CD4-positive, alpha-beta T cell treated with Interleukin-2 at 100 ng/mL for 4 hours (primary cell): Measurements from ENCODE around the gene SYNRG.

Source experiments
- DNase-seq: peaks from one replicate; pipeline ENCODE4 v3.0.0-alpha.2; 2020; ENCODE audit warnings: low spot score

SYNRG gene

GRCh38 chr17:37598145-37598544 is 11.1 kb downstream of the SYNRG start:
- DNase-seq, result no peak

- DNase-seq, result no peak
Observed at GRCh38 chr17:37592291-37592690, 16.9 kb downstream of the SYNRG start.

GRCh38 chr17:37585066-37585465 is 24.2 kb downstream of the SYNRG start:
- no peak for DNase-seq

GRCh38 chr17:37576281-37576680 is 32.9 kb downstream of the SYNRG start:
- DNase-seq, result no peak

GRCh38 chr17:37574427-37574826 is 34.8 kb downstream of the SYNRG start:
- DNase-seq, result no peak

GRCh38 chr17:37571674-37572073 is 37.5 kb downstream of the SYNRG start:
- DNase-seq, result no peak

GRCh38 chr17:37570527-37571093 is 38.6 kb downstream of the SYNRG start:
- DNase-seq, result peak; percentile 16

GRCh38 chr17:37568350-37569053 is 40.7 kb downstream of the SYNRG start:
- DNase-seq, result no peak

GRCh38 chr17:37567538-37567937 is 41.7 kb downstream of the SYNRG start:
- DNase-seq, result no peak

GRCh38 chr17:37567137-37567536 is 42.1 kb downstream of the SYNRG start:
- DNase-seq, result no peak

GRCh38 chr17:37564252-37564651 is 45.0 kb downstream of the SYNRG start:
- no peak for DNase-seq

GRCh38 chr17:37562016-37562745 is 47.0 kb downstream of the SYNRG start:
- DNase-seq, result no peak

- no peak for DNase-seq
Observed at GRCh38 chr17:37558299-37558698, 50.9 kb downstream of the SYNRG start.

- no peak for DNase-seq
Observed at GRCh38 chr17:37557482-37557881, 51.7 kb downstream of the SYNRG start.

- no peak for DNase-seq
Observed at GRCh38 chr17:37555386-37555785, 53.8 kb downstream of the SYNRG start.

GRCh38 chr17:37553401-37553966 is 55.7 kb downstream of the SYNRG start:
- no peak for DNase-seq

GRCh38 chr17:37551788-37552187 is 57.4 kb downstream of the SYNRG start:
- no peak for DNase-seq

- DNase-seq, result no peak
Observed at GRCh38 chr17:37547986-37548385, 61.2 kb downstream of the SYNRG start.

- DNase-seq, result no peak
Observed at GRCh38 chr17:37546302-37546701, 62.9 kb downstream of the SYNRG start.

- no peak for DNase-seq
Observed at GRCh38 chr17:37545486-37545885, 63.7 kb downstream of the SYNRG start.

GRCh38 chr17:37543637-37544052 is 65.6 kb downstream of the SYNRG start:
- no peak for DNase-seq

GRCh38 chr17:37541880-37542660 is 67.1 kb downstream of the SYNRG start:
- DNase-seq, result no peak
